Endodermal cell (in vitro differentiated cells): Measurements from ENCODE around the gene COTL1. TPM values are rescaled to one million over a fixed set of nuclear protein-coding genes. Genes with fewer than 3 reads are reported as not detected.

Experiments
- DNase-seq: peaks from one replicate; pipeline ENCODE4 v3.0.0-alpha.2; 2017
- H3K27ac ChIP-seq: 2 replicates; pipeline ENCODE4 v1.5.1; 2013; ENCODE audit warnings: mild to moderate bottlenecking, low read depth, low read length, moderate library complexity
- H3K27me3 ChIP-seq: 2 replicates; pipeline ENCODE4 v1.6.1; 2013; ENCODE audit warnings: mild to moderate bottlenecking, low read length, moderate library complexity; ENCODE audit not compliant: insufficient read depth, control insufficient read depth, poor library complexity, severe bottlenecking
- H3K36me3 ChIP-seq: 2 replicates; pipeline ENCODE4 v1.7.0; 2013; ENCODE audit warnings: mild to moderate bottlenecking, low read length, moderate library complexity; ENCODE audit not compliant: control insufficient read depth, insufficient read depth
- H3K4me1 ChIP-seq: one replicate; pipeline ENCODE4 v1.7.0; 2013; ENCODE audit warnings: low read length; ENCODE audit not compliant: control insufficient read depth, insufficient read depth
- H3K4me3 ChIP-seq: 2 replicates; pipeline ENCODE4 v1.5.1; 2013; ENCODE audit warnings: mild to moderate bottlenecking, low read length, moderate library complexity
- H3K9ac ChIP-seq: 2 replicates; pipeline ENCODE4 v1.6.1; 2013; ENCODE audit warnings: mild to moderate bottlenecking, low read length, moderate library complexity; ENCODE audit not compliant: poor library complexity, severe bottlenecking; ENCODE audit errors: extremely low read depth
- H3K9me3 ChIP-seq: 2 replicates; pipeline ENCODE4 v1.6.1; 2013; ENCODE audit warnings: mild to moderate bottlenecking, low read length, moderate library complexity; ENCODE audit not compliant: control insufficient read depth
- H3K27ac Mint-ChIP-seq: 2 replicates; pipeline ENCODE4 v1.8.0; 2020; ENCODE audit warnings: mixed read lengths
- H3K27me3 Mint-ChIP-seq: 2 replicates; pipeline ENCODE4 v1.8.0; 2021; ENCODE audit warnings: mild to moderate bottlenecking, mixed read lengths; ENCODE audit not compliant: insufficient read depth
- H3K36me3 Mint-ChIP-seq: 2 replicates; pipeline ENCODE4 v1.8.0; 2020; ENCODE audit warnings: low read depth, mixed read lengths
- H3K4me1 Mint-ChIP-seq: 2 replicates; pipeline ENCODE4 v1.8.0; 2020; ENCODE audit warnings: mixed read lengths
- H3K4me3 Mint-ChIP-seq: 2 replicates; pipeline ENCODE4 v1.8.0; 2020; ENCODE audit warnings: mild to moderate bottlenecking, moderate library complexity, mixed read lengths
- H3K9me3 Mint-ChIP-seq: 2 replicates; pipeline ENCODE4 v1.8.0; 2020; ENCODE audit warnings: mild to moderate bottlenecking, mixed read lengths
- WGBS, 2 experiments: methylation state at CpG; one replicate each; pipeline versions ENCODE4 v1.1.5 to v1.1.7; 2013; ENCODE audit warnings: missing lambda C conversion rate in 2 of 2, mixed read lengths in 1 of 2; ENCODE audit not compliant: insufficient coverage in 1 of 2, insufficient read length in 1 of 2; 5-methylcytosine and 5-hydroxymethylcytosine counted together
- total RNA-seq, 2 donors: library from RNA; stranded (reverse); fragmentation: NEBNext Ultra II Directional in 1 of 2; extraction: Animal tissue kit (Norgen Biotek cat#: 25700) in 1 of 2; gene quantifications; 2 replicates in 1 of 2; 3 replicates in 1 of 2; pipeline ENCODE4 v1.2.1, GENCODE V29; 2021
- TF ChIP-seq, protein P1 (sequence below): fragments of 200-600 bp; sonication (generic); conservative IDR thresholded peaks from 2 replicates; pipeline ENCODE4 v1.5.0; 2021; ENCODE audit warnings: antibody characterized with exemption, mild to moderate bottlenecking

Gene COTL1
- total RNA-seq, 2 donors from 2014 or later = 33.4 to 34.9 TPM

DNA sequence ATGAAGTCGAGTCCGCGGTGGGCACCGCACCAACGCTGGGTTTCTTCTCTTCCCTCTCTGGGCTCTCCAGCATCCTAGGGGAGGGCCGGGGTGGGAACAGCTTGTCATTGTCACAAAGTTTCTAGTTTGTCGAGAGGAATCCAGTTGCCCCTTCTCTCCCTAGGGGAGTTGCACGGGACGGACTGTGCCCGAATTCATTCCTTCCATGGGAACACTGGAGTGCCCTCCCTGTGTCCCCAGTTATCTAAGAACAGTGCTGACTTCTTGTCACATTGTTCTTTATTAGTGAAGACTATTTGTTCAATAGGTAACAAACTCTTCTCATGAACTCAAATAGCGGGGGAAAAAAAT is 31.6 kb upstream of the COTL1 start:
- Histone ChIP-seq H3K27ac (no peak overlapping the region), H3K27me3 (peaks cover 6% of the 10 kb centered on the region), H3K36me3 (peaks cover 11% of the 10 kb centered on the region), H3K4me3 (peak overlapping the region; percentile 88), H3K9ac (peak overlapping the region; percentile 55), H3K4me1 (no peaks in the 10 kb centered on the region), H3K9me3 (no peaks in the 10 kb centered on the region)
- Mint-ChIP-seq H3K9me3 (no peaks in the 10 kb centered on the region), H3K27me3 (peaks cover 19% of the 10 kb centered on the region), H3K4me3 (peak overlapping the region; percentile 69), H3K27ac (no peak overlapping the region), H3K4me1 (no peaks in the 10 kb centered on the region), H3K36me3 (peaks cover 23% of the 10 kb centered on the region)
- TF ChIP-seq, protein P1, sequence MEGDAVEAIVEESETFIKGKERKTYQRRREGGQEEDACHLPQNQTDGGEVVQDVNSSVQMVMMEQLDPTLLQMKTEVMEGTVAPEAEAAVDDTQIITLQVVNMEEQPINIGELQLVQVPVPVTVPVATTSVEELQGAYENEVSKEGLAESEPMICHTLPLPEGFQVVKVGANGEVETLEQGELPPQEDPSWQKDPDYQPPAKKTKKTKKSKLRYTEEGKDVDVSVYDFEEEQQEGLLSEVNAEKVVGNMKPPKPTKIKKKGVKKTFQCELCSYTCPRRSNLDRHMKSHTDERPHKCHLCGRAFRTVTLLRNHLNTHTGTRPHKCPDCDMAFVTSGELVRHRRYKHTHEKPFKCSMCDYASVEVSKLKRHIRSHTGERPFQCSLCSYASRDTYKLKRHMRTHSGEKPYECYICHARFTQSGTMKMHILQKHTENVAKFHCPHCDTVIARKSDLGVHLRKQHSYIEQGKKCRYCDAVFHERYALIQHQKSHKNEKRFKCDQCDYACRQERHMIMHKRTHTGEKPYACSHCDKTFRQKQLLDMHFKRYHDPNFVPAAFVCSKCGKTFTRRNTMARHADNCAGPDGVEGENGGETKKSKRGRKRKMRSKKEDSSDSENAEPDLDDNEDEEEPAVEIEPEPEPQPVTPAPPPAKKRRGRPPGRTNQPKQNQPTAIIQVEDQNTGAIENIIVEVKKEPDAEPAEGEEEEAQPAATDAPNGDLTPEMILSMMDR = no peak
- DNase-seq = no peak
- WGBS, 2 experiments = 57 to 63% methylated on average over 8 to 11 of the region's 11 CpGs

DNA sequence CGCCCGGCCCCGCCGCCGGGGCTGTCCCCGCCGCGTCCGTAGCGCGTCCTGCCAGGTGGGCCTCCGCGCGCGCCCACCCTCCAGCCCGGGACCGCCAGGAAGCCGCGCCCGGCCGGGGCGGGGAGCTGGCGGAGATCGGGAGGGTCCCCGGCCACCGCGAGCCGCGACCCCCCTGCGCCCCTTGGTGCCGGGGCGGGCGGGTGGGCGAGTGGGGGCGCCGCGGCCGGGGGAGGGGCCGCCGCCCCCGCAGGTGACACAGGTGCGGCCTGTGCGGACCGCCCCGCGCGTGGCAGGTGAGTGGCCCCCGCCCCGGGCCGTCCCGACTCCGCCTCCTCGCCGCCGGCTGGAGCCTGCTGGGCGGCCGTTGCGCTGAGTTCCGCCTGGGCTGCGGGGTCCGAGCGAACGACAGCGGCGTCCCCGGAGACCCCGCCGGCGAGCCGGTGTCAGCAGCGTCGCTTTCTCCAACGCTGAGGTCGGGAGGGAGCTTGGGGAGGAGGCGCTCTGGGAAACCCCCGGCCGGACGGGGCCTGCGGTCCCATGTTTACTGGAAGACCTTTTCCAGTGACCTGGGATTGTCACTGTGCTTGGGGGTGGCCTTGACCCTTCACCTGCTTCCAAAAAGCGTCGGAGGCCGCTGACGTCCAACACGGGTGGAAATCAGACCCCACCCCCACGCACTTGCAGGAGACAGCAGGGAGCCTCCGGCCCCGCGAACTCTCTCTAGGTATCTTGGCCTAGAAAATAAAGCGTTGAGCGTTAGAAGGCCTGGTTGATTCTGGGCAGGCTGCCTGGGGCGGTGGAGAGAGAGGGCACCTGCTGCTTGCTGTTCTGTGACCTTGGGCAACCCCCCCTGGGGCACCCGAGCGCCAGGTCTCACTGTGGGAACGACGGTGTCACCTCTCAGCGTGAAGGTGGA is 31.0 kb upstream of the COTL1 start:
- H3K27ac Mint-ChIP-seq = no peak overlapping the region
- H3K27ac ChIP-seq = no peak overlapping the region
- H3K4me1 Mint-ChIP-seq = no peaks in the 10 kb centered on the region
- H3K36me3 ChIP-seq = peaks cover 11% of the 10 kb centered on the region
- H3K27me3 ChIP-seq = peaks cover 6% of the 10 kb centered on the region
- peak; percentile 78 for DNase-seq
- H3K9me3 ChIP-seq = no peaks in the 10 kb centered on the region
- WGBS, 2 experiments = 3 to 11% methylated on average over 17 to 95 of the region's 96 CpGs
- H3K9me3 Mint-ChIP-seq = no peaks in the 10 kb centered on the region
- TF ChIP-seq, protein P1 = no peak
- H3K27me3 Mint-ChIP-seq = peaks cover 19% of the 10 kb centered on the region
- H3K4me1 ChIP-seq = no peaks in the 10 kb centered on the region
- H3K4me3 Mint-ChIP-seq = peak overlapping the region; percentile 69
- H3K4me3 ChIP-seq = peak overlapping the region; percentile 88
- peak overlapping the region; percentile 55 for H3K9ac ChIP-seq
- H3K36me3 Mint-ChIP-seq = peaks cover 20% of the 10 kb centered on the region

GRCh38 chr16:84647828-84648594 is 30.1 kb upstream of the COTL1 start, which contains the start of gene KLHL36:
KLHL36 (plus strand) TSS chr16:84648511; CDS start chr16:84650868, 2,357 bp downstream.
- H3K4me1 Mint-ChIP-seq = no peaks in the 10 kb centered on the region
- Histone ChIP-seq H3K27me3 (peaks cover 6% of the 10 kb centered on the region), H3K9me3 (no peaks in the 10 kb centered on the region), H3K4me1 (no peaks in the 10 kb centered on the region), H3K36me3 (peaks cover 11% of the 10 kb centered on the region), H3K27ac (peak within 1 kb of the TSS; percentile 83), H3K9ac (peak within 1 kb of the TSS; percentile 55), H3K4me3 (peak within 1 kb of the TSS; percentile 88)
- TF ChIP-seq, protein P1 = peak; percentile 36
- peak within 1 kb of the TSS; percentile 69 for H3K4me3 Mint-ChIP-seq
- no peaks in the 10 kb centered on the region for H3K9me3 Mint-ChIP-seq
- H3K27me3 Mint-ChIP-seq = peaks cover 19% of the 10 kb centered on the region
- H3K36me3 Mint-ChIP-seq = peaks cover 17% of the 10 kb centered on the region
- peak; percentile 79 for DNase-seq
- 7 to 8% methylated on average over 15 to 77 of the region's 77 CpGs for WGBS, 2 experiments
- H3K27ac Mint-ChIP-seq = no peak within 1 kb of the TSS
